Activated CD8-positive, alpha-beta memory T cell treated with anti-CD3 and anti-CD28 coated beads, Interleukin-2, amount 50 U/mL, for 1 hour (primary cell): ENCODE measurements around the gene AQP9.

Experiments
- DNase-seq: peaks from one replicate; pipeline ENCODE4 v3.0.0-alpha.2; 2020; ENCODE audit errors: extremely low read depth

Gene AQP9

DNA sequence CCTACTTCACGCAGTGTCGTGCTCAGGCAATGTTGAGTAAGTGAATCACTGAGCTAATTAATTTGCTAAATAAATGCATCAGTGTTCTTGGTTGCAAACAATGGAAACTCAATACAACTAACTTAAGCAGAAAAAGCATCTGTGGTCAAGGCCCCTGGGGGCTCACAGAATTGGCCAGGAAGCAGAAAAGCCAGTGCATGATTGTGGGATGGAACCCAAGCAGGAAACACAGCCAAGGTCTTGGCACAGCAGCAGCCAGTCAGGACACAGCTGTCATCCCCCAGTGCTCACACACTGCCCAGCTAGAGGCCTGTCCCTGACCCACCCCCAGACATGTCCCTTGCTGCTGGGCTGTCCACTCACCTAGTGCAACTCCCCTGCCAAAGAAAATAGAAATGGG is 85.9 kb downstream of the AQP9 start:
- DNase-seq: no peak

DNA sequence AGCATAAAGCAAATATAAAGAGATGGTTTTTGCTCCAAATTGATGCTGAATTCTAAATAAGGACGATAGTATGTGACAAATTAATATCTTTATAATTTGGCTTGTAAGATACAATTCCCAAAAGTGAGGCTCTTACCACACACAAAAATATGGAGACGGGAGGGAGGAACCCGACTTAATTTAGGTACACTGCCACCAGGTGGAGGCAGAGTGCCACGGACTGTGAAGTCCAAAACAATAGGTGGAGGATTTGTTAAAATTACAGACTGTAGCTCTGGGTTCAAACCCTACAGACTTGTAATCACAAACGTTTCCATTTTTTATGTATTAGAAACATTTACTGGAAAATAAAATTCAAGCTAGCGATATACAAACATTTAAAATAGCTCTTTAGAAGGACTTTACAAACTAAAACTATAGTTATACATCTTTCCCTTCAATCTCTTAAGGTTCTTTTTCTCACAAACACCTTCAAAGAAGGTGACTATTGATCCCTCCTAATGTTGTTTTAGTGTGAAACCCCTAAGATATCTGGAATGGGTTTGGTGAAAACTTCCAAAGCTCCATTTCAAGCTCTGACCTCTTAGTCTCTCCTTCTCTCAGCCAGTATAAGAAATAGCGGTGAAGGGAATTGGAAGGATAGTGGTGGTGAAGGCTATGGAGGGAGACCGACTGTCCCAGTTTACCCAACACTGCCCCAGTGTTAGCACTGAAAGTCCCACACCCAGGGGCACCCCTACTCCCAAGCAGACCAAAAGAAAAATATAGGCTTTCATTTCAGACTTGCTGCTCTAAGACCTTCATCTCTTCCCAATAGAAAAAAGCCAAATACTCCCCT is 89.7 kb downstream of the AQP9 start:
- DNase-seq: peak; percentile 12

DNA sequence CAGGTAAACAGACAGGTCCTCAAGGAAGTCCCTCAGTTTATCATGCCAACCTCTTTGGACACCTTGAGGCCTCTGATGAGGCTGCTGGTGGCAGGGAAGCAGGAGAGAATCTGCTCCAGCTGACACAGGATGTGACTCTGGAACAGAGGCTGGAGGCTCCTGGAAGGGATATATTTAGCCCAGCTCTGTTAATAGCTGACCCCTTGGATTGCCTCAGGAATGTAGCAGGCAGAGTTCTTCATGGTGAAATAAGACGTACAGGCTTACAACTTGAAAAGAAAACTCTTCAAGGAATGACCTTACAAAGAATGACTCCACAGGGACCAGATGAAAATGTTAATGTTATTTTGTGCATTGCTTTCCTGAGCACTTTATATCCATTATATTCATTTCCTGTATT is 90.5 kb downstream of the AQP9 start:
- DNase-seq: no peak

DNA sequence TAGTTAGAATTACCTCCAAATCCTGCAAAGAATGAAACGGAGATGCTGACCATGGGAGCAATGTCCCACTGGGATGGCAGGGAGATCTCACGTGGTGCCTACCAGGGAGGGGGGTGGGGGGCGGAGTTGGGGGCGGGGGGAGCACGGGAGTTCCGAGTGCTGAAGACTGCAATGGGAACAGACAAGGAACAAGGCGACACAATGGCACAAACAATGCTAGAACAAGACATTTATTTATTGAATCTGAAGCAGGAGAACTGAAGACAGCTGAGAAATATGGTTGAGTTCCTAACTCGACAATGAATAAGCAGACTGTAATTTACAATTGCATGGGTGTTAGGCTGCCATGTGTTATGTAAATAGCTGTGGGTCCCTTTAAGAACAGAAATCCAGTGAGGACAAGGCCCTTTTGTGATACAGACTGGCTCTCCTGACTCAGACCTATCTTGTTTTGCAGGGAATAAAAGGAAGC is 91.2 kb downstream of the AQP9 start:
- DNase-seq: no peak

DNA sequence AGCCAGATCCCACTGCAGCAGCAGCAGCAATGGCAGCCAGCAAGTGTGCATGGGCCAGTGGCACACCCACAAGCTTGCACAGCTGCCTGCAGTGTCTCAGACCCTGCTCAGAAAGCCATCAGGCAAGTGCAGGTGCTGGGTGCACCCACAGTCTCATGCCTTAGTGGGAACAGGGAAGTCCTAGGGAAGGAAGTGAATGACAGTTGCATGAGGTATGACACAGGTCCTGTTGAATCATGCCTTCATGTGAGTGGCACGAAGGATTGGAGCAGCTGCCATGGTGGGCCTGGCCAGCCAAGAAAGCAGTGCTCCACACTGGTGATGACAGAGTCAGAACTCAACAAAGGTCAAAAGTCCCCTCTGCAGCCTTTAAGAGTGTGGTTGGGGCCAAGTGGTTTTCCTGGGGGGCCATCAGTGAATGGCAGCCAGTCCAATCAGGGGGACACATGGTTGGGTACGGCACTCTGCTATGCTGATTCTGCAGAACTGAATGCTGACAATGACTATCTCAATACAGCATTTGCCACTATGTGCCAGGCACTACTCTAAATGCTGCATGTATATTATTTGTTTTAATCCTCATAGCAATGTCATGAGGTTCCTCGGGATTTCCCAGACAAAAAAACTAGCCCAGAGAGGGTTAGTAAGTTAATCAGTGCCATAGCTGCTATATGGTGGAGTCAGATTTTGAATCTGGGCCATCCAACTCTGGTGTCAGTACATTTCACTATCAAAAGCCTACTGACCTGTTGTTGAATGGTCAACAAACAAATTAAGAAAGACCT is 94.3 kb downstream of the AQP9 start:
- DNase-seq: no peak

DNA sequence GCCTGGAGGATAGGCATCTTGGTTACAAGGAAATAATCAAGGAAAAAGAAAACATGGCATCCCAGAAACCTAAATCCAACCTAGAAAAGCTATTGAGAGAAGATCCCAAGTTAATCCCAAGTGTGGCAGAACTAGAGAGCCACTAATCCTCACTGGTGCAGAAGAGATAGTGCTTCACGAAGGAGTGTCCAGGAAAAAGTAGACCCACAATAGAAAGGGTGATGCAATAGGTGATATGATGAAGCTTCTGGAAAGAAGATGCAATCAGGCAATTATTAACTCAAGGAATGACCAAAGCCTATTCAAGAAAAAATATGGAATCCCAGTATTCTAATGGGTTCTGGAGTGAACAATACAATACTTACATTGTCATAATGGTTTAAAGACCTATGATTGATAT is 95.2 kb downstream of the AQP9 start:
- DNase-seq: no peak
